HEK293 (cell line): ENCODE results near the gene PDE1C.

ENCODE experiments used
- CTCF ChIP-seq: fragments of 450-650 bp; formaldehyde crosslinking; IDR thresholded peaks from 2 replicates; pipeline ENCODE4 v1.5.1; 2016; ENCODE audit warnings: missing biosample characterization, missing genetic modification characterization
- REPIN1 ChIP-seq: fragments of 450-650 bp; formaldehyde crosslinking; IDR thresholded peaks from 2 replicates; pipeline ENCODE4 v1.5.1; 2017; ENCODE audit warnings: missing biosample characterization, missing genetic modification characterization, low read depth
- ZBTB11 ChIP-seq: fragments of 450-650 bp; formaldehyde crosslinking; conservative IDR thresholded peaks from 2 replicates; pipeline ENCODE4 v1.5.1; 2016; ENCODE audit warnings: low read depth, missing biosample characterization, missing genetic modification characterization
- ZNF274 ChIP-seq, 2 experiments: fragments of 200-500 bp in 1 of 2; fragments of 450-650 bp in 1 of 2; sonication (Bioruptor generic) in 1 of 2; formaldehyde crosslinking in 1 of 2; IDR thresholded peaks; 2 replicates each; pipeline versions ENCODE4 v1.5.1 to v1.6.1; 2014 to 2016; ENCODE audit warnings: borderline replicate concordance in 1 of 2, inconsistent platforms in 1 of 2, low read length in 1 of 2, missing biosample characterization in 1 of 2, missing genetic modification characterization in 1 of 2
- ZNF311 ChIP-seq: fragments of 450-650 bp; formaldehyde crosslinking; IDR thresholded peaks from 2 replicates; pipeline ENCODE4 v1.5.1; 2017; ENCODE audit warnings: missing biosample characterization, missing genetic modification characterization, borderline replicate concordance
- ZNF501 ChIP-seq: fragments of 450-650 bp; formaldehyde crosslinking; IDR thresholded peaks from 2 replicates; pipeline ENCODE4 v1.5.1; 2016; ENCODE audit warnings: missing biosample characterization, missing genetic modification characterization
- ZNF555 ChIP-seq: fragments of 450-650 bp; formaldehyde crosslinking; conservative IDR thresholded peaks from 2 replicates; pipeline ENCODE4 v1.5.1; 2017; ENCODE audit warnings: missing biosample characterization, mild to moderate bottlenecking, missing genetic modification characterization, inconsistent platforms
- ZNF830 ChIP-seq: fragments of 450-650 bp; IDR thresholded peaks from 2 replicates; pipeline ENCODE4 v1.5.0; 2018; ENCODE audit warnings: missing biosample characterization, missing genetic modification characterization, low read depth, mild to moderate bottlenecking, moderate library complexity
- ZSCAN5A ChIP-seq: fragments of 450-650 bp; formaldehyde crosslinking; IDR thresholded peaks from 2 replicates; pipeline ENCODE4 v1.5.1; 2016; ENCODE audit warnings: missing biosample characterization, missing genetic modification characterization

GRCh38 chr7:31926991-31927584 lies 143.1 kb downstream of the PDE1C start:
- TF ChIP-seq CTCF (no peak), ZSCAN5A (tag by site-specific recombination) (no peak), ZNF311 (tag by site-specific recombination) (no peak), REPIN1 (tag by site-specific recombination) (no peak), ZNF274 (IDR thresholded peaks at IDR 0.05; ENCODE audit: low read length) (no peak), ZNF274 (tag by site-specific recombination; IDR thresholded peaks at IDR 0.05; ENCODE audit: borderline replicate concordance) (no peak), ZNF555 (tag by site-specific recombination) (no peak), ZNF501 (tag by site-specific recombination) (no peak), ZNF830 (tag by site-specific recombination) (no peak), ZBTB11 (tag by site-specific recombination) (no peak)
